ENCODE data around the gene RIPOR3. TPM values are rescaled to one million over a fixed set of nuclear protein-coding genes. Genes with fewer than 3 reads are reported as not detected.
"Not testable (repeated sequence)": the region's sequence is repeated elsewhere in the genome, so short reads cannot be mapped to it uniquely, and the experiment has no call there.

The RIPOR3 gene
- total and polyA plus RNA-seq, 5 donors from 2014 or later, result 0.69 to 1.9 (median 1.3) TPM

- H3K4me3 ChIP-seq (ENCODE audit: low read depth, low read length), result no peak overlapping the region
- H3K27me3 Mint-ChIP-seq, result peaks cover 4% of the 10 kb centered on the region
- peaks cover 3 to 8% of the 10 kb centered on the region in 2 experiments for H3K9me3 ChIP-seq (ENCODE audit: control insufficient read depth in 2 of 2, low read length in 2 of 2)
- no peaks in the 10 kb centered on the region for H3K36me3 Mint-ChIP-seq
- H3K4me1 ChIP-seq (ENCODE audit: control insufficient read depth, insufficient read depth, low read length, poor library complexity, severe bottlenecking), result no peaks in the 10 kb centered on the region
- no peak overlapping the region for H3K4me3 Mint-ChIP-seq
- H3K27me3 ChIP-seq (ENCODE audit: control insufficient read depth, insufficient read depth, low read length), result no peaks in the 10 kb centered on the region
- no peaks in the 10 kb centered on the region for H3K36me3 ChIP-seq (ENCODE audit: control insufficient read depth, insufficient read depth, low read length)
- peaks cover 0 to 8% (median 2%) of the 10 kb centered on the region in 7 donors for H3K9me3 Mint-ChIP-seq
- DNase-seq (no peak), ATAC-seq (ENCODE audit: low read depth in 2 of 2) (no peak)
- no peak overlapping the region for H3K27ac ChIP-seq (ENCODE audit: insufficient read depth, low read length, poor library complexity, severe bottlenecking)
- H3K27ac Mint-ChIP-seq, result no peak overlapping the region
- H3K4me1 Mint-ChIP-seq, result no peaks in the 10 kb centered on the region
Measured at GRCh38 chr20:50621068-50621665, 70.2 kb downstream of the RIPOR3 start.

GRCh38 chr20:50620459-50620858 lies 70.9 kb downstream of the RIPOR3 start:
- H3K9me3 Mint-ChIP-seq; ATAC-seq (ENCODE audit: low read depth in 2 of 2); H3K27me3 Mint-ChIP-seq: not testable (repeated sequence)

GRCh38 chr20:50618537-50618936 lies 72.8 kb downstream of the RIPOR3 start:
- no peak overlapping the region for H3K4me3 ChIP-seq (ENCODE audit: low read depth, low read length)
- H3K27me3 Mint-ChIP-seq, result peaks cover 9% of the 10 kb centered on the region
- no peaks in the 10 kb centered on the region for H3K36me3 ChIP-seq (ENCODE audit: control insufficient read depth, insufficient read depth, low read length)
- H3K27ac ChIP-seq (ENCODE audit: insufficient read depth, low read length, poor library complexity, severe bottlenecking), result no peak overlapping the region
- no peak for ATAC-seq (ENCODE audit: low read depth in 2 of 2)
- no peak overlapping the region for H3K27ac Mint-ChIP-seq
- no peaks in the 10 kb centered on the region for H3K36me3 Mint-ChIP-seq
- peaks cover 3 to 8% of the 10 kb centered on the region in 2 experiments for H3K9me3 ChIP-seq (ENCODE audit: control insufficient read depth in 2 of 2, low read length in 2 of 2)
- no peak overlapping the region for H3K4me3 Mint-ChIP-seq
- H3K9me3 Mint-ChIP-seq, result peaks cover 0 to 8% (median 2%) of the 10 kb centered on the region in 7 donors
- no peaks in the 10 kb centered on the region for H3K4me1 ChIP-seq (ENCODE audit: control insufficient read depth, insufficient read depth, low read length, poor library complexity, severe bottlenecking)
- no peak for DNase-seq
- no peaks in the 10 kb centered on the region for H3K27me3 ChIP-seq (ENCODE audit: control insufficient read depth, insufficient read depth, low read length)
- H3K4me1 Mint-ChIP-seq, result no peaks in the 10 kb centered on the region

More at GRCh38 chr20:50620459-50620858, 70.9 kb downstream of the RIPOR3 start:
- not testable (repeated sequence) for H3K36me3 Mint-ChIP-seq; H3K27me3 ChIP-seq (ENCODE audit: control insufficient read depth, insufficient read depth, low read length); H3K4me1 Mint-ChIP-seq; DNase-seq; H3K36me3 ChIP-seq (ENCODE audit: control insufficient read depth, insufficient read depth, low read length); H3K9me3 ChIP-seq (ENCODE audit: control insufficient read depth in 2 of 2, low read length in 2 of 2); H3K27ac Mint-ChIP-seq; H3K4me3 Mint-ChIP-seq; H3K27ac ChIP-seq (ENCODE audit: insufficient read depth, low read length, poor library complexity, severe bottlenecking); H3K4me3 ChIP-seq (ENCODE audit: low read depth, low read length); H3K4me1 ChIP-seq (ENCODE audit: control insufficient read depth, insufficient read depth, low read length, poor library complexity, severe bottlenecking)

GRCh38 chr20:50617022-50617421 lies 74.3 kb downstream of the RIPOR3 start:
- Mint-ChIP-seq H3K36me3 (no peaks in the 10 kb centered on the region), H3K4me1 (no peaks in the 10 kb centered on the region), H3K4me3 (no peak overlapping the region), H3K9me3 (peaks cover 0 to 8% (median 2%) of the 10 kb centered on the region in 7 donors), H3K27me3 (peaks cover 14% of the 10 kb centered on the region), H3K27ac (no peak overlapping the region)
- ATAC-seq (ENCODE audit: low read depth in 2 of 2), result no peak
- peaks cover 3 to 8% of the 10 kb centered on the region in 2 experiments for H3K9me3 ChIP-seq (ENCODE audit: control insufficient read depth in 2 of 2, low read length in 2 of 2)
- no peaks in the 10 kb centered on the region for H3K4me1 ChIP-seq (ENCODE audit: control insufficient read depth, insufficient read depth, low read length, poor library complexity, severe bottlenecking)
- DNase-seq, result no peak
- H3K27ac ChIP-seq (ENCODE audit: insufficient read depth, low read length, poor library complexity, severe bottlenecking), result no peak overlapping the region
- H3K27me3 ChIP-seq (ENCODE audit: control insufficient read depth, insufficient read depth, low read length), result no peaks in the 10 kb centered on the region
- H3K36me3 ChIP-seq (ENCODE audit: control insufficient read depth, insufficient read depth, low read length), result no peaks in the 10 kb centered on the region
- no peak overlapping the region for H3K4me3 ChIP-seq (ENCODE audit: low read depth, low read length)

GRCh38 chr20:50615407-50615806 lies 75.9 kb downstream of the RIPOR3 start:
- Mint-ChIP-seq H3K36me3 (no peaks in the 10 kb centered on the region), H3K27me3 (peaks cover 14% of the 10 kb centered on the region), H3K4me3 (no peak overlapping the region), H3K9me3 (peaks cover 0 to 2% (median 0%) of the 10 kb centered on the region in 7 donors), H3K4me1 (no peaks in the 10 kb centered on the region), H3K27ac (no peak overlapping the region)
- no peaks in the 10 kb centered on the region for H3K27me3 ChIP-seq (ENCODE audit: control insufficient read depth, insufficient read depth, low read length)
- no peaks in the 10 kb centered on the region for H3K9me3 ChIP-seq (ENCODE audit: control insufficient read depth in 2 of 2, low read length in 2 of 2)
- H3K4me1 ChIP-seq (ENCODE audit: control insufficient read depth, insufficient read depth, low read length, poor library complexity, severe bottlenecking), result no peaks in the 10 kb centered on the region
- ATAC-seq (ENCODE audit: low read depth in 2 of 2) (no peak), DNase-seq (no peak)
- no peak overlapping the region for H3K4me3 ChIP-seq (ENCODE audit: low read depth, low read length)
- H3K36me3 ChIP-seq (ENCODE audit: control insufficient read depth, insufficient read depth, low read length), result no peaks in the 10 kb centered on the region
- H3K27ac ChIP-seq (ENCODE audit: insufficient read depth, low read length, poor library complexity, severe bottlenecking), result no peak overlapping the region

GRCh38 chr20:50613438-50614169 lies 77.7 kb downstream of the RIPOR3 start:
- Histone ChIP-seq H3K27me3 (ENCODE audit: control insufficient read depth, insufficient read depth, low read length) (no peaks in the 10 kb centered on the region), H3K4me3 (ENCODE audit: low read depth, low read length) (no peak overlapping the region), H3K9me3 (ENCODE audit: control insufficient read depth in 2 of 2, low read length in 2 of 2) (no peaks in the 10 kb centered on the region), H3K36me3 (ENCODE audit: control insufficient read depth, insufficient read depth, low read length) (no peaks in the 10 kb centered on the region), H3K4me1 (ENCODE audit: control insufficient read depth, insufficient read depth, low read length, poor library complexity, severe bottlenecking) (no peaks in the 10 kb centered on the region), H3K27ac (ENCODE audit: insufficient read depth, low read length, poor library complexity, severe bottlenecking) (no peak overlapping the region)
- H3K4me1 Mint-ChIP-seq, result no peaks in the 10 kb centered on the region
- H3K27ac Mint-ChIP-seq, result no peak overlapping the region
- peaks cover 12% of the 10 kb centered on the region for H3K27me3 Mint-ChIP-seq
- H3K4me3 Mint-ChIP-seq, result no peak overlapping the region
- H3K36me3 Mint-ChIP-seq, result no peaks in the 10 kb centered on the region
- no peaks in the 10 kb centered on the region for H3K9me3 Mint-ChIP-seq
- no peak for ATAC-seq (ENCODE audit: low read depth in 2 of 2)
- DNase-seq, result no peak

- Mint-ChIP-seq H3K36me3 (no peaks in the 10 kb centered on the region), H3K4me1 (no peaks in the 10 kb centered on the region), H3K4me3 (no peak overlapping the region), H3K9me3 (no peaks in the 10 kb centered on the region), H3K27ac (no peak overlapping the region), H3K27me3 (peaks cover 16% of the 10 kb centered on the region)
- no peaks in the 10 kb centered on the region for H3K27me3 ChIP-seq (ENCODE audit: control insufficient read depth, insufficient read depth, low read length)
- H3K36me3 ChIP-seq (ENCODE audit: control insufficient read depth, insufficient read depth, low read length), result no peaks in the 10 kb centered on the region
- no peaks in the 10 kb centered on the region for H3K9me3 ChIP-seq (ENCODE audit: control insufficient read depth in 2 of 2, low read length in 2 of 2)
- no peak overlapping the region for H3K27ac ChIP-seq (ENCODE audit: insufficient read depth, low read length, poor library complexity, severe bottlenecking)
- no peaks in the 10 kb centered on the region for H3K4me1 ChIP-seq (ENCODE audit: control insufficient read depth, insufficient read depth, low read length, poor library complexity, severe bottlenecking)
- no peak overlapping the region for H3K4me3 ChIP-seq (ENCODE audit: low read depth, low read length)
- ATAC-seq (ENCODE audit: low read depth in 2 of 2), result no peak
- no peak for DNase-seq
Measured at GRCh38 chr20:50611128-50611810, 80.1 kb downstream of the RIPOR3 start.
